GM21825 (cell line): ENCODE data around the gene MESP2.

Experiments used
- ATAC-seq: cut with Tn5 transposase; IDR thresholded peaks from one replicate; pipeline ENCODE4 v1.9.1; 2021; ENCODE audit warnings: mild to moderate bottlenecking, moderate library complexity; ENCODE audit not compliant: unreplicated experiment

Gene MESP2

DNA sequence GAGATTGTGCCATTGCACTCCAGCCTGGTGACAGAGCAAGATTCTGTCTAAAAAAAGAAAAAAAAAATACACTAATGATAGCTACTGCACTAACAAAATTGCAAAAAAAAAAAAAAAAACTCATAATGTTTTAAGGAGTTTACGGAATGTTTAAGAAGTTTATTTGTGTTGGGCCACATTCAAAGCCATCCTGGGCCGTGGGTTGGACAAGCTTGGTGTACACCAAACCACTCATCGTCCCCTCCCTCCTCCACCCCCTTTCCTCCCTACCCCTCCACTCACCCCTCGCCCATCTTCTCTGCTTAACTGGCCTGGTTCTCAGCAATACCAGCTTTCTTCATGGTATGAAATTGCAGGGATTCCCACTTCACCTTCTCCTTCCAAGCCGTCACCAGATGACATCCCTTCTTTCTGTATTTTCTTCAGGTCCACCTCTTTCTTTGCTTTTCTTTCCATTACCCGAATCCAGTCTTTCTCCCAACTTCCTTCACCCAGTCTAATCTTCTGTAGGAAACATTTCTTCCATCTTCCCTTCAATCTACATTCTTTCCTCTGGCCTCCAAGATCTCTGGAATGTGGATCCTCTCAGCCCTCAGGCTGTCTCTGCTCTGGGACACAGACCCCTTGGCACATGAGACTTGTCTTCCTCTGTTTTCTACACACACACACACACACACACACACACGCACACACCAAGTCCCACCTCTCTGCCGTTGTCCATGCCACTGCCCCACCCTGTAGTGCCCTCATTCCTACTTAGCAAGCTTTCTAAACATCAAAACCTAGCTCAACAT, 21.6 kb upstream of the MESP2 start:
- ATAC-seq = no peak

DNA sequence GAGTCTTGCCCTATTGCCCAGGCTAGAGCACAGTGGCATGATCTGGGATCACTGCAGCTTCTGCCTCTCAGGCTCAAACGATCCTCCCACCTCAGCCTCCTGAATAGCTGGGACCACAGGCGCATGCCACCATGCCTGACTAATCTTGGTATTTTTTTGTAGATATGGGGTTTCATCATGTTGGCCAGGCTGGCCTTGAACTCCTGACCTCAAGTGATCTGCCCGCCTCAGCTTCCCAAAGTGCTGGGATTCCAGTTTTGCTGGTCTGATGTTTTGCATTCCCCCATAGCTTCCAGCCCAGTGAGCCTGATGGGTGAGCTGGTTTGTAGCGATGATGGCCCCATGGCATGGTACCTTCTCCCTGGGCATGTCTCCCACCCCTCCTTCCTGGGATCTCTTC, 20.4 kb upstream of the MESP2 start:
- no peak for ATAC-seq

- no peak for ATAC-seq
Observed at GRCh38 chr15:89756897-89757296, 19.2 kb upstream of the MESP2 start.

DNA sequence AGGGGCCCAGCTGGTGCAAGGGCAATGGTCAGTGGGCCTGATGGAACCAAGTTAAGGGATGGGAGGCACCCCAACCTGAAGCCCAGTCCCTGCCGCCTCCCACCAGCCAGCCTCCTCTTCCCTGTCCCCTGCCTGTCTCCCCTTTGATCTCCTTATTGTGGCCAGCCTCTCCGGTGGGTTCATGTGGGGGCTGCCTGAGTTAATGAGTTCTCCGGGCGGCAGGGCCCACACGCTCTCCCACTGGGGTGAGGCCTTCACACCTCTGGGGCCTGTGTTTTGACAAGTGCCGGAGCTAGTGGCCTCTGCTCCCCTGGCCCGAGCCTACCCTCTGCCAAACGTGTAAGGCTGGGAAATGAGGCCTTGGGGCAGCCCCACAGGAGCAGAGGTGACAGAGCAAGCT, 17.8 kb upstream of the MESP2 start:
- ATAC-seq = no peak

DNA sequence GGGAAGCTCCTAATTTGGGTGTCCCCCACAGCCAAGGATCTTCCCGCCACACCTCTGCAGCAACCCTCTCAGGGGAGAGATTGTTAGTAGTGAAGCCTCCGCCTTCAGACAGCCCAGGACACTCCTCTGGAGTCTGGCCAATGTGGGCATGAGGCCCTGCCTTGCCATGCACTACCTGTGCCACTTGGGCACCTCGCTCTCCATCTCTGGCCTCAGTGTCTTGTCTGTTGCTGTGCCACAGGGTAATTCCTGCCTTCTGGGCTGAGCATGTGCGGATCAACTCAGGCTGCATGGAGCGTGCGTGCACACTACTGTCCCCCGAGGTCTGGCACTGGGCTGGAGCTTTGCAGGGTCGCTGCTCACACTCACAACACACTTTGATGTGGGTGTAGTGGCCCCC, 17.2 kb upstream of the MESP2 start:
- ATAC-seq = no peak

- ATAC-seq = no peak
Observed at GRCh38 chr15:89759835-89760234, 16.3 kb upstream of the MESP2 start.

DNA sequence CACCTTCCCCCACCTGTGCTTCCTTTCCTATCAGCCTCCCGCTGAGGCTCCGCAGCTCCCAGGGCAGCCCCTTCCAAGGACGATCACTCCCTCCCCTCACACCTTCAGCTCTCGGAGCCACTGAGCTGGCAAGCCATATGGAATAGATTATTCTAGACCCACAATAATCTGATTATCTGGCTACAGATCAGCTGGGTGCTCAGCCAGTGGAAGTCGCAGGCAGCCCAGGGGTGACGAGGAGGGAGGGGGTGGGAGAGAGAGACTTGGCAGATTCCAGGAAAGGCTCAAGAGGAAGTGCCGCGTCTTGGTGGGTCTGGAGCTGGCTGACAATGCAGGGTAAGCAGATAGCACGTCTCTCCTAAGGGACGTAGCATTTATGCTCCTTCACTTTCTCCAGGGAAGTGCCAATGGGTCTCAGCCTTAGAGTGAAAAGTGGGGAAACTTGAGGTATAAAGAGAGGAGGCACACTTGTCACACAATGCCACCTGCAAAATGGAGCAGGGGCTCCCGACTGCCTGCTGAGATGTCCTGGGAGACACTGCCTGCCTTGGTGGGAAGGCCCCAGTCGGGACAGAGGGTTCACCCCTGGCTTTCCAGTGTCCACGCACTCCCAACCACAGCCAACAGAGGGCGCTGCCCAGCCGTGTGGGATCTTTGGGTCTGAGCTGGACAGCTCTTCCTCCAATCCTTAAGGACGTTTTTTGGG, 15.7 kb upstream of the MESP2 start:
- peak; percentile 57 for ATAC-seq

DNA sequence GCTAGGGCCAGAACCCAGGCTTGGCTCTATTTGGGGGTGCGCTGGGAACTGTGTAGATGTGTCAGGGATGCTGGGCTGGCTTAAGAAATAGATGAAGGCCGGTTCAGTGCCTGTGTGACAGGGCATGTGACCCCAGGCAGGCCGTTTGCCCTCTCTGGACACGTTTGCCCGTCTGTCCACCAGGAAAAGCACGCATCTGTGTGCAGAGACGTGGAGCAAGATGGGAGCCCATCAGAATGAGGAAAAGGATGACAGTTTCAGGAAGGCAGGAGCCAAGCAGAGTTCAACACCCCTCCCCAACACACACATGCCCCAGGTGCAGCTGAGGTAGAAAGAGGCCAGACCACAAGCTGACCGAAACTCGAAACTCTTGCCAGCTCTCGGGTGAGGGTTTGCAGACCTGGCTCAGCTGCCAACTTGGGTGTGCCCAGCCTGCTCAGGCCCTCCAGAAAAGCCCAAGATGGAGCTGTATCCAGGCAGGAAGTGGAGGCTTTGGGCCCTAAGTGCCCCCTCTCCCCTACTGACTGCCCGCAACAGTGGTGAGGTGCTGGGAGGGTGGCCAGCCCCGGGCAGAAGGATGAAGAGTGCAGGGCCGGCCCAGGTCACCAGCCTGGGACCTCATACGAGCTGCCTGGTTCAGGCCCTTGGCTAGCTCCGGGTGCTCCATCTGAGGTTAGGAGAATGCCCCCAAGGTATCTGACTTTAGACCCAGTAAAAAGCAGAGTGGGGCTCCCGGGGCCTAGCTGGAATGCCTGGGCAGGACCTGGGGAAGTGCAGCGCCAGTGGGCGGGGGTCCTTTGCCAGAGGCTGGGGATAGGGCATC, 14.9 kb upstream of the MESP2 start:
- ATAC-seq = no peak

DNA sequence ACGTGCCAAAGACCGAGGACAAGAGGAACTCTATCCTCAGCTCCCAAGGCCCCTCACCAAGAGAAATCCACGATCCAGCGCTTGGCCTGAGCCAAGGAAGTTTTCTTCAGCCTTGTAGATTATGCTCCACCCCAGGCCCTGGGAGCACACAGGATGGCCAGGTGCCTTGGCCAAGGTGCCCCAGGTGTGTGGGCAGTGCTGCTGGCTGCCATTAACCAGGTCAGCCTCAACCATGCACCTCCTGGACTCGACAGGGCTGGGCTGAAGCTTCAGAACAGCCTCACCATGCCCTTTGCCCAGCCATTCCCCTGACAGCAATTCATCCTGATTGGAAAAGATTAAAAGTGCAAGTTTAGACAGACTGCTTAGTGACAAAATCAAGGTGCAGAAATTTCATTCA, 14.2 kb upstream of the MESP2 start:
- ATAC-seq = no peak

- no peak for ATAC-seq
Observed at GRCh38 chr15:89765694-89766093, 10.4 kb upstream of the MESP2 start.

DNA sequence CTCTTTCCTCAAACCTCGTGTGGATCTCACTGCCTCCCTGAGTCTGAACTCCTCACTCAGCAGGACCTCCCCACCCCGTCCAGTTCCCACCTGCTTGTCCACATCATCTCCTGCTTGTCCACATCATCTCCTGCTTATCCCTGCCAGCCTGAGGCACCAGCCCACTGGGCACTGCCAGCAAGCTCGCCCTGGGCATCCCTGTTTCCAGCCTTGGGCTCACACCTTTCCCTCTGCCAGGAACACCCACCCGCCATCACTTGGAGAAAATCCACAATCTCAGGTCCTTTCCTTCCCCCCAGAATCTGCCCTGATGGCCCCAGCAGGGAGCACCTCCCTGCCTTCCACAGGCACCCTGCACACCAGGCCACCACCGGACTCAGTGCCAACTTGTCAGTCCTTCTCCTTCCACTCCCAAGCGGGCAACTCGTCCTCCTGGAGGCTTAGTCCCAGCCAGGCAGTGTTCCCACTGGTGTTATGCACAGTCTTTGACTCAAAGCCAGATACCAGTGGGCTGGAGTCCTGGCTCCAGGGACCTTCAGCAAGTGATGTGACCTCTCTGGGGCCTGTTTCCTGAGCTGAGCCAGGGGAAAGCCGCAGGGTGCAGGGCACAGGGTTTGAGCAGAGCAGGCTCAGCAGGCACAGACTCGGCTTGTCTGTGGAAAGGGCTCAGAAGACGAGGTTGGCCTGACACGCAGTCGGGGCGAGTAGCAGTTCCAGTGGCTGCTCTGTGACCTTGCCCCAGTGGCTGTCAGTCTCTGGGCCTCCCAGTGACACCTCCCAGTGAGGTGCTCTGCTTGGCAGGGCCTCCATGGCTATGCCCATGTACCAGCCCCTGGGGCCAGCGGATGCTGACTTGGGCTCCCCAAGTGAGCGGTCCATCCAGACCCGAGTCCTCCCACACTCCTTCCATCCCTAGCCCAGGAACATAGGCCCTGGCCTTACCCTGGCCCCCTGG, 9.5 kb upstream of the MESP2 start:
- ATAC-seq = no peak

GRCh38 chr15:89767411-89767915, 8.7 kb upstream of the MESP2 start:
- no peak for ATAC-seq

- ATAC-seq = no peak
Observed at GRCh38 chr15:89768071-89768500, 8.0 kb upstream of the MESP2 start.

GRCh38 chr15:89769366-89769765, 6.8 kb upstream of the MESP2 start:
- ATAC-seq = no peak

GRCh38 chr15:89770041-89770440, 6.1 kb upstream of the MESP2 start:
- no peak for ATAC-seq

DNA sequence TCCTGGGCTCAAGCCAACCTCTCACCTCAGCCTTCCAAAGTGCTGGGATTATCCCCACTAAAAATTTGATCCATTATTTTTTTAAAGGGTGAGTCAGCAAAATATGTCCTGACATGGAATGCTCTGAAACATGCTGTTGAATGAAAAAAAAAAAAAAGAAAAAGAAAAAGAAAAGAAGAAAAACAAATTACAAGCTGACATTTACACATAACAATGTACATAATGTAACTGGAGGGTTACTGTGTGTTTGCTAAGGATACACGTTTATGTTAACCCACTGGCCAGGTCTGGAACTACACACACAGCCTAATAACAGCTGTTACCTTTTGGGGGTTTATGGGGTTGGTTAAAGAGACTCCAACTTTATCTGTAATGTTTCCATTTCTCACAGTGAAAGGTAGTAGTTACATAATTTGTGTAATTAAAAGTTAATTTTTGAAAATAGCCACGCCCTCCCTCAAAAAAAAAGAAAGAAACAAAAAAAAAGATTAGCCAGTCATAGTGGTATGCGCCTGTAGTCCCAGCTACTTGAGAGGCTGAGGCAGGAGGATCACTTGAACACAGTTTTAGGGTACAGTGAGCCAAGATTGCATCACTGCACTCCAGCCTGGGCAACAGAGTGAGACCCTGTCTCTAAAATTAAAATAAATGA, 3.1 kb upstream of the MESP2 start:
- no peak for ATAC-seq

- ATAC-seq = no peak
Observed at GRCh38 chr15:89774492-89774891, 1.6 kb upstream of the MESP2 start.

- no peak for ATAC-seq
Observed at GRCh38 chr15:89775815-89776214, 317 bp upstream of the MESP2 start.

DNA sequence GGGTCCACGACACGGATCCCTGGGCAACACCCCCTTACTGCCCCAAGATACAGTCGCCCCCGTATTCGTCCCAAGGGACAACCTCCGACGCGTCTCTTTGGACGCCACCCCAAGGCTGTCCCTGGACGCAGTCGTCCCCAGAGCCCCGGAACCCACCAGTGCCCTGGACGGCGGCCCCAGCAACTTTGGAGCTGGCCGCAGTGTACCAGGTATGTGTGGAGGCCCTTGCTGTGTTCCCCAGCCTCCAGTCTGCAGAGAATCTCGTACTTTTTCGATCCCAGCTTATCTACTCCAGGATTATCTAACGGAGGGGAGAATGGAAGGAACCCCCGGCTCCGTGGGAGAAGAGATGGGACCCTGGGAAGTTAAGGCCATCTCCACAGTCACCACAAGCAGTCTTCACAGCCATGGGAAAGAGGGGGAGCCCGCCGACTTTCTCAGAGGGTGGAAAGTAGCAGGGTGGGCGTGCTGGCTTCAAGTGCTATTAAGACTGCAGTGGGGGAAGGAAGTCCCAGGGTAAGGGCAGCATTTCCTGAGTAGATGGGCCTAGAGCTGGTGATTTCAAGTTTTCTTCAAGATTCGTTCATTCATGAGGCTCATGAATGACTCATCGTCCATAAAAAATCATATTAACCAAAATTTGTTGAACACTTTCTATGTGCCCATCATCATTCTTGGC, 1.1 kb downstream of the MESP2 start:
- no peak for ATAC-seq
